K562 (cell line): ENCODE results near the gene RTBDN. TPM values are rescaled to one million over a fixed set of nuclear protein-coding genes. Genes with fewer than 3 reads are reported as not detected.

Experiments
- FIP1L1 ChIP-seq: fragments of 200-400 bp; formaldehyde crosslinking; IDR thresholded peaks from 2 replicates; pipeline ENCODE4 v1.6.1; 2018; ENCODE audit warnings: mild to moderate bottlenecking, low read depth, low read length; ENCODE audit not compliant: poor library complexity, severe bottlenecking
- FOXM1 ChIP-seq, 2 experiments: fragments of 450-650 bp in 1 of 2; sonication (generic) in 1 of 2; formaldehyde crosslinking in 1 of 2; IDR thresholded peaks; 2 replicates each; pipeline versions ENCODE4 v1.6.1 to v1.9.0; 2017 to 2022; ENCODE audit warnings: low read depth in 2 of 2, mild to moderate bottlenecking in 2 of 2, missing genetic modification reagents in 1 of 2, moderate library complexity in 1 of 2
- HNRNPK ChIP-seq: fragments of 200-400 bp; formaldehyde crosslinking; IDR thresholded peaks from one replicate; pipeline ENCODE4 v1.6.1; 2018; ENCODE audit warnings: mild to moderate bottlenecking, low read depth, low read length; ENCODE audit not compliant: poor library complexity, severe bottlenecking
- KAT7 ChIP-seq: sonication (generic); formaldehyde crosslinking; IDR thresholded peaks from 2 replicates; pipeline ENCODE4 v1.8.0; 2022; ENCODE audit warnings: missing genetic modification reagents, mild to moderate bottlenecking, borderline replicate concordance
- MNT ChIP-seq, 2 experiments: fragments of 450-650 bp; conservative IDR thresholded peaks; 2 replicates each; pipeline ENCODE4 v1.6.1; 2017; ENCODE audit warnings: mild to moderate bottlenecking in 2 of 2, moderate library complexity in 2 of 2
- MTA3 ChIP-seq: fragments of 450-650 bp; formaldehyde crosslinking; IDR thresholded peaks from 2 replicates; pipeline ENCODE4 v1.6.1; 2017; ENCODE audit warnings: mild to moderate bottlenecking, borderline replicate concordance
- NCOA6 ChIP-seq: fragments of 450-650 bp; IDR thresholded peaks from 2 replicates; pipeline ENCODE4 v1.6.1; 2017; ENCODE audit warnings: mild to moderate bottlenecking
- NEUROD1 ChIP-seq: fragments of 150-350 bp; IDR thresholded peaks from 2 replicates; pipeline ENCODE4 v1.6.1; 2014; ENCODE audit warnings: borderline replicate concordance, low read length, low read depth; ENCODE audit not compliant: partially characterized antibody
- NFIC ChIP-seq: fragments of 450-650 bp; IDR thresholded peaks from 2 replicates; pipeline ENCODE4 v1.6.1; 2017; ENCODE audit warnings: mild to moderate bottlenecking, inconsistent platforms
- NKRF ChIP-seq: fragments of 450-650 bp; IDR thresholded peaks from 2 replicates; pipeline ENCODE4 v1.6.1; 2016; ENCODE audit warnings: borderline replicate concordance
- PHB2 ChIP-seq: fragments of 450-650 bp; IDR thresholded peaks from 2 replicates; pipeline ENCODE4 v1.6.1; 2017; ENCODE audit warnings: low read depth
- RBBP5 ChIP-seq: fragments of 200-600 bp; sonication (generic); IDR thresholded peaks from 2 replicates; pipeline ENCODE4 v1.6.1; 2012; ENCODE audit warnings: borderline replicate concordance, mild to moderate bottlenecking, low read length, control low read depth, inconsistent platforms; ENCODE audit not compliant: insufficient read depth, poor library complexity, severe bottlenecking
- RHOXF2B ChIP-seq: fragments of 250-450 bp; sonication (Bioruptor Pico); conservative IDR thresholded peaks from 2 replicates; pipeline ENCODE4 v1.5.1; 2021
- STAT5A ChIP-seq: IDR thresholded peaks from 2 replicates; pipeline ENCODE4 v1.6.1; 2012; ENCODE audit warnings: low read length, inconsistent platforms, borderline replicate concordance
- THRA ChIP-seq: fragments of 450-650 bp; IDR thresholded peaks from 2 replicates; pipeline ENCODE4 v1.6.1; 2017; ENCODE audit warnings: mild to moderate bottlenecking, moderate library complexity
- XRCC5 ChIP-seq: fragments of 200-400 bp; formaldehyde crosslinking; IDR thresholded peaks from 2 replicates; pipeline ENCODE4 v1.6.1; 2017; ENCODE audit warnings: low read depth, mild to moderate bottlenecking, low read length
- ZBTB49 ChIP-seq: sonication (generic); formaldehyde crosslinking; IDR thresholded peaks from 2 replicates; pipeline ENCODE4 v1.8.0; 2022; ENCODE audit warnings: missing genetic modification reagents, mild to moderate bottlenecking, borderline replicate concordance
- ZBTB7A ChIP-seq: IDR thresholded peaks from 2 replicates; pipeline ENCODE4 v1.6.1; 2011; ENCODE audit warnings: low read depth, mild to moderate bottlenecking, low read length, moderate library complexity, borderline replicate concordance; ENCODE audit not compliant: control insufficient read depth
- polyA plus RNA-seq, 8 experiments: library from polyadenylated mRNA; depleted of rRNA in 4 of 8; stranded (reverse) in 5 of 8; unstranded in 3 of 8; fragments of >200 nt; fragmentation: Nextera tagmentation in 2 of 8; fragmentation: Illumina TruSeq in 1 of 8; extraction: Ambion mirVana in 2 of 8; extraction: Trizol in 1 of 8; gene quantifications; 2 replicates each; pipeline versions ENCODE4 v1.2.1 to v1.2.3, GENCODE V29; 2011 to 2014; ENCODE audit warnings: inconsistent platforms in 1 of 8, missing spikeins in 1 of 8
- total RNA-seq, 7 experiments: library from RNA; depleted of rRNA in 6 of 7; stranded (reverse); fragments of >200 nt in 6 of 7; fragmentation: Illumina TruSeq in 2 of 7; extraction: Trizol in 2 of 7; gene quantifications; 2 replicates each; pipeline versions ENCODE4 v1.2.1 to v1.2.3, GENCODE V29; 2011 to 2021; ENCODE audit warnings: low replicate concordance in 1 of 7

Gene RTBDN
- total and polyA plus RNA-seq, 9 of the 15 experiments (the other 6 are each of a cell fraction or from before 2014, with no cell fraction given), result 0.20 to 2.3 (median 0.72) TPM; not detected in 1

- TF ChIP-seq FIP1L1, result no peak
- no peak for TF ChIP-seq FOXM1 (IDR thresholded peaks at IDR 0.05; ENCODE audit: low read depth)
- TF ChIP-seq FOXM1 (CRISPR knock-in tag; IDR thresholded peaks at IDR 0.05; ENCODE audit: low read depth), result no peak
- no peak for TF ChIP-seq ZBTB7A
- no peak for TF ChIP-seq ZBTB49 (CRISPR knock-in tag)
- peak; percentile 97 for TF ChIP-seq NCOA6
- TF ChIP-seq MTA3, result no peak
- 0 out of 2 replicates have a peak, but pooled peaks have one; percentile 33 for TF ChIP-seq XRCC5
- TF ChIP-seq MNT (conservative IDR thresholded peaks at IDR 0.05), result peak; percentile 31 to 65; a peak in 2 of 4 replicates
- no peak for TF ChIP-seq NEUROD1
- TF ChIP-seq RBBP5, result no peak
- no peak for TF ChIP-seq HNRNPK
- no peak for TF ChIP-seq KAT7 (CRISPR knock-in tag)
- no peak for TF ChIP-seq RHOXF2B (CRISPR knock-in tag)
- TF ChIP-seq PHB2, result no peak
- TF ChIP-seq NKRF, result 0 out of 2 replicates have a peak, but pooled peaks have one; percentile 27
- TF ChIP-seq STAT5A, result peak; percentile 86
- no peak for TF ChIP-seq THRA
- peak; percentile 89 for TF ChIP-seq NFIC
Observed at GRCh38 chr19:12834976-12835757, 788 bp upstream of the RTBDN start (continued).
